Neuronal stem cell (in vitro differentiated cells): Measurements from ENCODE around the gene RPS21.

ENCODE experiments used
- DNase-seq: peaks from one replicate; pipeline ENCODE4 v3.0.0-alpha.2; 2013; ENCODE audit warnings: low spot score
- H2AFZ ChIP-seq: one replicate; pipeline ENCODE4 v1.6.1; 2013; ENCODE audit warnings: mild to moderate bottlenecking, low read length, inconsistent platforms
- H2AK5ac ChIP-seq: 2 replicates; pipeline ENCODE4 v1.6.1; 2013; ENCODE audit warnings: low read depth, mild to moderate bottlenecking, inconsistent platforms, low read length, moderate library complexity, mixed read lengths
- H2BK120ac ChIP-seq: 2 replicates; pipeline ENCODE4 v1.6.1; 2013; ENCODE audit warnings: low read depth, mild to moderate bottlenecking, inconsistent platforms, low read length, moderate library complexity, mixed read lengths
- H2BK12ac ChIP-seq: one replicate; pipeline ENCODE4 v1.6.1; 2013; ENCODE audit warnings: low read length, inconsistent platforms
- H2BK15ac ChIP-seq: 2 replicates; pipeline ENCODE4 v1.6.1; 2013; ENCODE audit warnings: mild to moderate bottlenecking, low read length, inconsistent platforms, mixed read lengths
- H2BK5ac ChIP-seq: one replicate; pipeline ENCODE4 v1.6.1; 2013; ENCODE audit warnings: inconsistent platforms, mild to moderate bottlenecking, low read length, moderate library complexity
- H3K14ac ChIP-seq: one replicate; pipeline ENCODE4 v1.6.1; 2013; ENCODE audit warnings: low read length, inconsistent platforms
- H3K18ac ChIP-seq: 2 replicates; pipeline ENCODE4 v1.6.1; 2013; ENCODE audit warnings: low read length, inconsistent platforms
- H3K23ac ChIP-seq: 2 replicates; pipeline ENCODE4 v1.6.1; 2013; ENCODE audit warnings: low read depth, mild to moderate bottlenecking, mixed read lengths, low read length, inconsistent platforms; ENCODE audit not compliant: poor library complexity
- H3K27ac ChIP-seq: replicated peaks from 3 replicates; pipeline ENCODE4 v1.5.1; 2013; ENCODE audit warnings: low read length, inconsistent platforms
- H3K27me3 ChIP-seq, 3 experiments: 2 replicates each; pipeline ENCODE4 v1.6.1; 2013; ENCODE audit warnings: low read length in 3 of 3, mild to moderate bottlenecking in 2 of 3, inconsistent platforms in 1 of 3, low read depth in 1 of 3, mixed read lengths in 1 of 3, moderate library complexity in 1 of 3; ENCODE audit not compliant: control insufficient read depth in 3 of 3, insufficient read depth in 3 of 3
- H3K36me3 ChIP-seq, 2 donors: replicated peaks in 1 of 2; 2 replicates each; pipeline ENCODE4 v1.6.1; 2013; ENCODE audit warnings: low read length in 2 of 2; ENCODE audit not compliant: control insufficient read depth in 2 of 2, insufficient read depth in 2 of 2
- H3K4ac ChIP-seq: 2 replicates; pipeline ENCODE4 v1.6.1; 2013; ENCODE audit warnings: inconsistent platforms, mild to moderate bottlenecking, low read length, moderate library complexity
- H3K4me1 ChIP-seq, 2 donors: 1 replicate in 1 of 2; 2 replicates in 1 of 2; pipeline ENCODE4 v1.6.1; 2013; ENCODE audit warnings: low read length in 2 of 2, low read depth in 1 of 2; ENCODE audit not compliant: control insufficient read depth in 2 of 2, insufficient read depth in 1 of 2
- H3K4me2 ChIP-seq: one replicate; pipeline ENCODE4 v1.6.1; 2013; ENCODE audit warnings: mild to moderate bottlenecking, low read length, inconsistent platforms; ENCODE audit not compliant: insufficient read depth, poor library complexity, severe bottlenecking
- H3K4me3 ChIP-seq, 2 donors: 2 replicates each; pipeline ENCODE4 v1.5.1; 2013; ENCODE audit warnings: low read length in 2 of 2, mild to moderate bottlenecking in 2 of 2, inconsistent platforms in 1 of 2, moderate library complexity in 1 of 2
- H3K79me1 ChIP-seq: one replicate; pipeline ENCODE4 v1.6.1; 2013; ENCODE audit warnings: low read depth, mild to moderate bottlenecking, inconsistent platforms, low read length, moderate library complexity
- H3K9ac ChIP-seq: one replicate; pipeline ENCODE4 v1.6.1; 2013; ENCODE audit warnings: mild to moderate bottlenecking, low read depth, low read length, inconsistent platforms; ENCODE audit not compliant: poor library complexity
- H3K9me3 ChIP-seq, 2 donors: replicated peaks in 1 of 2; 2 replicates each; pipeline versions ENCODE3 to v1.6.1; 2013; ENCODE audit warnings: low read length in 2 of 2, mild to moderate bottlenecking in 2 of 2, inconsistent platforms in 1 of 2, low read depth in 1 of 2, mixed read lengths in 1 of 2, moderate library complexity in 1 of 2; ENCODE audit not compliant: control insufficient read depth in 2 of 2, insufficient read depth in 1 of 2
- H4K8ac ChIP-seq: one replicate; pipeline ENCODE4 v1.6.1; 2013; ENCODE audit warnings: low read depth, mild to moderate bottlenecking, inconsistent platforms, low read length, moderate library complexity
- H4K91ac ChIP-seq: one replicate; pipeline ENCODE4 v1.6.1; 2013; ENCODE audit warnings: low read length, low read depth, mild to moderate bottlenecking, inconsistent platforms; ENCODE audit not compliant: poor library complexity
- WGBS, 2 donors: extraction: QIAGEN DNeasy Blood & Tissue Kit; methylation state at CpG; one replicate each; pipeline ENCODE4 v1.1.7; 2013; ENCODE audit warnings: missing lambda C conversion rate in 2 of 2, mixed read lengths in 1 of 2; ENCODE audit not compliant: insufficient read length in 2 of 2, insufficient replicate concordance in 1 of 2; ENCODE audit errors: extremely low coverage in 2 of 2; 5-methylcytosine and 5-hydroxymethylcytosine counted together

RPS21 gene

GRCh38 chr20:62339647-62340062 lies 47.2 kb upstream of the RPS21 start:
- Histone ChIP-seq H2AFZ (no peak overlapping the region), H3K27ac (no peak overlapping the region), H2AK5ac (no peak overlapping the region), H3K23ac (peak overlapping the region; percentile 25), H3K27me3 (peaks cover 0 to 2% (median 0%) of the 10 kb centered on the region in 3 experiments), H3K4me2 (no peak overlapping the region), H3K9ac (peak overlapping the region; percentile 30), H3K4me1 (peaks cover 0 to 3% of the 10 kb centered on the region in 2 donors), H3K14ac (no peak overlapping the region), H2BK5ac (no peak overlapping the region), H2BK12ac (no peak overlapping the region), H3K4me3 (no peak overlapping the region), H4K91ac (no peak overlapping the region), H2BK120ac (no peak overlapping the region), H3K36me3 (peaks cover 34 to 39% of the 10 kb centered on the region in 2 donors), H4K8ac (no peak overlapping the region), H3K4ac (no peak overlapping the region), H3K18ac (no peak overlapping the region), H2BK15ac (no peak overlapping the region), H3K79me1 (peaks cover 8% of the 10 kb centered on the region), H3K9me3 (peaks cover 0 to 5% of the 10 kb centered on the region in 2 donors)
- no CpG with 5 or more reads among the region's 14 CpGs for WGBS, 2 donors
- no peak for DNase-seq

- Histone ChIP-seq H3K27ac (no peak overlapping the region), H3K79me1 (peaks cover 1% of the 10 kb centered on the region), H2BK12ac (no peak overlapping the region), H4K91ac (no peak overlapping the region), H3K18ac (no peak overlapping the region), H3K4me1 (no peaks in the 10 kb centered on the region), H3K4me3 (no peak overlapping the region), H3K4ac (no peak overlapping the region), H4K8ac (no peak overlapping the region), H3K36me3 (peaks cover 30 to 50% of the 10 kb centered on the region in 2 donors), H3K9ac (no peak overlapping the region), H2BK120ac (no peak overlapping the region), H2AFZ (no peak overlapping the region), H3K14ac (no peak overlapping the region), H3K4me2 (no peak overlapping the region), H2AK5ac (no peak overlapping the region), H2BK15ac (no peak overlapping the region), H3K23ac (no peak overlapping the region), H2BK5ac (no peak overlapping the region), H3K27me3 (no peaks in the 10 kb centered on the region), H3K9me3 (no peaks in the 10 kb centered on the region)
- no CpG with 5 or more reads among the region's 10 CpGs for WGBS, 2 donors
- no peak for DNase-seq
Measured at GRCh38 chr20:62342910-62343309, 44.0 kb upstream of the RPS21 start.

GRCh38 chr20:62344092-62344491 lies 42.8 kb upstream of the RPS21 start:
- H4K91ac ChIP-seq, result no peak overlapping the region
- no peak overlapping the region for H3K18ac ChIP-seq
- no peak overlapping the region for H2BK12ac ChIP-seq
- WGBS, 2 donors, result no CpG with 5 or more reads among the region's 5 CpGs
- H3K4ac ChIP-seq, result no peak overlapping the region
- H2AFZ ChIP-seq, result no peak overlapping the region
- H3K27ac ChIP-seq, result no peak overlapping the region
- no peaks in the 10 kb centered on the region for H3K27me3 ChIP-seq
- H3K14ac ChIP-seq, result no peak overlapping the region
- H2BK15ac ChIP-seq, result no peak overlapping the region
- no peak overlapping the region for H2AK5ac ChIP-seq
- DNase-seq, result no peak
- H3K36me3 ChIP-seq, result peaks cover 25 to 52% of the 10 kb centered on the region in 2 donors
- peaks cover 1% of the 10 kb centered on the region for H3K79me1 ChIP-seq
- no peak overlapping the region for H3K9ac ChIP-seq
- no peak overlapping the region for H2BK120ac ChIP-seq
- no peak overlapping the region for H3K4me2 ChIP-seq
- H3K4me3 ChIP-seq, result no peak overlapping the region
- no peak overlapping the region for H2BK5ac ChIP-seq
- no peak overlapping the region for H3K23ac ChIP-seq
- H4K8ac ChIP-seq, result no peak overlapping the region
- no peaks in the 10 kb centered on the region for H3K4me1 ChIP-seq
- H3K9me3 ChIP-seq, result no peaks in the 10 kb centered on the region

- Histone ChIP-seq H2AFZ (no peak overlapping the region), H2BK5ac (no peak overlapping the region), H2BK120ac (no peak overlapping the region), H3K18ac (no peak overlapping the region), H3K4me2 (no peak overlapping the region), H3K9ac (no peak overlapping the region), H4K8ac (no peak overlapping the region), H3K79me1 (peaks cover 1% of the 10 kb centered on the region), H2BK15ac (no peak overlapping the region), H3K36me3 (peaks cover 26 to 47% of the 10 kb centered on the region in 2 donors), H3K27ac (no peak overlapping the region), H3K9me3 (peaks cover 2 to 3% of the 10 kb centered on the region in 2 donors), H3K4me1 (no peaks in the 10 kb centered on the region), H4K91ac (no peak overlapping the region), H3K4me3 (no peak overlapping the region), H3K23ac (no peak overlapping the region), H2AK5ac (no peak overlapping the region), H3K14ac (no peak overlapping the region), H3K4ac (no peak overlapping the region), H2BK12ac (no peak overlapping the region), H3K27me3 (no peaks in the 10 kb centered on the region)
- no peak for DNase-seq
- no CpG with 5 or more reads among the region's 10 CpGs for WGBS, 2 donors
Measured at GRCh38 chr20:62344782-62345181, 42.1 kb upstream of the RPS21 start.
